GM13977 (cell line): ENCODE data around the gene LLCFC1.

Experiments used
- DNase-seq: peaks from one replicate; pipeline ENCODE4 v3.0.0; 2012; ENCODE audit warnings: low spot score
- in situ Hi-C: fragments of 300-500 bp; cut with MboI; formaldehyde crosslinking; loops from one replicate; pipeline ENCODE4 v1.12.0; 2022; ENCODE audit warnings: low sequenced_read_pairs, low pct_unique_long_range_greater_than_20kb, mixed read lengths, inconsistent platforms; ENCODE audit not compliant: unreplicated experiment
- TF ChIP-seq, protein P1 (sequence below): IDR thresholded peaks from 2 replicates; pipeline ENCODE4 v1.5.1; 2012; ENCODE audit warnings: mild to moderate bottlenecking, control low read depth; ENCODE audit not compliant: insufficient read depth; ENCODE audit errors: extremely low read depth, missing control alignments

Gene LLCFC1

DNA sequence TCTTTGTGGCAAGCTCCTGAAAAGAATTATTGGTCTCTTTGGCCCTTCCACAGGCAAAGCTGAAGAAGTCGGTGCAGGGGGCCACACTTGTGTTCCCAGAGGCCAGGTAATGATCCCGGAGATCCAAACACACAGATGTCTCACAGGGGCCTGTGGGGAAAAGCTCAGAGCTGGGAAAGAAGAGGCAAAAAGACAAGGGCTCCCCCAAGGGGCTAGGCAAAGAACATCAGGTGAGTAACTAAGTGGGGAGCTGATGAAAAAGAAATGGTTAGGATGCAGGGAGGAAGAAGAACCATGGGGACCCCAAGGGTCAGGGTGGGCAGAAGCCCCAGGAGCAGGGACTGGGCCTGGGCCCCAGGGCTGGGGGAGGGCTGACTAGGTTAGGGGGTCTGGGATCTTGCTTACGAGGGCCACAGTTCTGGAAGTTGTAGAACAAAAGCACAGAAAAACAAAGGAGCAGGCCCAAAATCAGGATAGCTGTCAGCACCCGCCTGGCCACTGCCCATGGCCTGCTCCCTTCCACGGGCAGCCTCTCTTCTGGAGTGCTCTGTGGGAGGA lies 21.8 kb downstream of the LLCFC1 start:
- DNase-seq: no peak
- in situ Hi-C loops: no loop called here
- TF ChIP-seq, protein P1, sequence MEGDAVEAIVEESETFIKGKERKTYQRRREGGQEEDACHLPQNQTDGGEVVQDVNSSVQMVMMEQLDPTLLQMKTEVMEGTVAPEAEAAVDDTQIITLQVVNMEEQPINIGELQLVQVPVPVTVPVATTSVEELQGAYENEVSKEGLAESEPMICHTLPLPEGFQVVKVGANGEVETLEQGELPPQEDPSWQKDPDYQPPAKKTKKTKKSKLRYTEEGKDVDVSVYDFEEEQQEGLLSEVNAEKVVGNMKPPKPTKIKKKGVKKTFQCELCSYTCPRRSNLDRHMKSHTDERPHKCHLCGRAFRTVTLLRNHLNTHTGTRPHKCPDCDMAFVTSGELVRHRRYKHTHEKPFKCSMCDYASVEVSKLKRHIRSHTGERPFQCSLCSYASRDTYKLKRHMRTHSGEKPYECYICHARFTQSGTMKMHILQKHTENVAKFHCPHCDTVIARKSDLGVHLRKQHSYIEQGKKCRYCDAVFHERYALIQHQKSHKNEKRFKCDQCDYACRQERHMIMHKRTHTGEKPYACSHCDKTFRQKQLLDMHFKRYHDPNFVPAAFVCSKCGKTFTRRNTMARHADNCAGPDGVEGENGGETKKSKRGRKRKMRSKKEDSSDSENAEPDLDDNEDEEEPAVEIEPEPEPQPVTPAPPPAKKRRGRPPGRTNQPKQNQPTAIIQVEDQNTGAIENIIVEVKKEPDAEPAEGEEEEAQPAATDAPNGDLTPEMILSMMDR: peak; percentile 25

GRCh38 chr7:142961595-142961972 lies 22.3 kb downstream of the LLCFC1 start:
- DNase-seq: no peak
- TF ChIP-seq, protein P1: no peak
- in situ Hi-C loops: no loop called here

DNA sequence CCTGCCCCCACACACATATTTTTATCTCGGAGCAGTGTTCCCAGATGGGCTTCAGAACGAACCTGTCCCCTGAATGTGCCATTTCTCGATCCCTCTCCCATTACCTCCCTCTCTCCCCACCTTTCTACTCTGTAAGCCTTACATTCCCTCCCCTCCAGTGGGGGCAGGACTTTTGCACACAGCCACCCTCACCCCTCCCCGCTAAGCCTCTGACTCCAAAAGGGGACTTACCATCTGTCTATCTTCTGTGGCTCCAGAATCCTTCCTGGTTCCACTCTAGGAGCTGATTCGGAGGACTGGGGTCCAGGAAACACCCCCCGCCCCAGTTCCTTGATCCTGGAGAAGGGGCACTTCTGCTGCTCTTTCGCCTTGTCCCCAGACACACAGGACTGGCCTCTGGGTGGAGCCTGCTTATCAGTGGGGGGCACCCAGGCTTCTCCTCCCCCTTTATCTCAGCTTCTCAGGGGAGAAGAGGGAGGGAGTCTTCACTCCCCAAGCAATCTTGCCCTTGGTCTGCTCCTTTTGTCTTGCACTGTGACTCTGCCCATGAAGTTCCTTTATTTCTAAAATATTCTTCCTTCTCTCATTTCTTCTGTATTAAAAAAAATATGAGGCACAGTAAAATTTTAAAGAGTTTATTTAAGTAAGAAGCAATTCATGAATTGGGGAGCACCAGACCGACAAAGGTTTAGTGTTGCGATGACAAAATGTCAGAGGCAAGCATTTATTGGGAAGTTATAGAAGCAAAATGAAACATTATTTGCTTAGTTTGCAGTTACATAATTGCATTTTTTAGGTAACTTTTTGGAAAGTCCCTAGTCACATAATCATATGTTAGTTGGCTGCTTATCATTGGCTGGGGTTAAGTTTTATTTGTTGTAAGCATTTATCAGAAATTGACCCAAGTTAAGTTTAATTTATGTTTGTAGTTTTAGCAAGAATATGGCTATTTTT lies 23.0 kb downstream of the LLCFC1 start, which contains the start of gene KEL:
Gene KEL (minus strand): TSS at position 391 of the 954 bp plus-strand sequence. CDS start 157 bp downstream, at position 234.
- DNase-seq: no peak
- in situ Hi-C loops: no loop called here

GRCh38 chr7:142962991-142963390 lies 23.7 kb downstream of the LLCFC1 start:
- in situ Hi-C loops: no loop called here
- DNase-seq: no peak
- TF ChIP-seq, protein P1: no peak

More for the DNA sequence above, 23.0 kb downstream of the LLCFC1 start, which contains the start of gene KEL:
- TF ChIP-seq, protein P1: no peak

- in situ Hi-C loops: no loop called here
- TF ChIP-seq, protein P1: no peak
- DNase-seq: no peak
These were observed 24.7 kb downstream of the LLCFC1 start for GRCh38 chr7:142963993-142964392.

GRCh38 chr7:142964502-142965246 lies 25.4 kb downstream of the LLCFC1 start:
- no peak for DNase-seq
- in situ Hi-C loops: no loop called here
- TF ChIP-seq, protein P1: no peak
